WTC11 (cell line): ENCODE data around the gene DLX6.

Source experiments
- CREM ChIP-seq: sonication (generic); formaldehyde crosslinking; IDR thresholded peaks from 2 replicates; pipeline ENCODE4 v1.8.1; 2022; ENCODE audit warnings: mild to moderate bottlenecking, missing genetic modification reagents, moderate library complexity
- ETV6 ChIP-seq: sonication (generic); formaldehyde crosslinking; IDR thresholded peaks from 2 replicates; pipeline ENCODE4 v1.8.1; 2022; ENCODE audit warnings: mild to moderate bottlenecking, missing genetic modification reagents
- FOXK1 ChIP-seq: sonication (generic); formaldehyde crosslinking; IDR thresholded peaks from 2 replicates; pipeline ENCODE4 v1.8.0; 2022; ENCODE audit warnings: mild to moderate bottlenecking, moderate library complexity, missing genetic modification reagents
- NFYB ChIP-seq: sonication (generic); formaldehyde crosslinking; conservative IDR thresholded peaks from 2 replicates; pipeline ENCODE4 v1.8.0; 2022; ENCODE audit warnings: low read depth, missing genetic modification reagents
- TCF7 ChIP-seq: sonication (generic); formaldehyde crosslinking; IDR thresholded peaks from 2 replicates; pipeline ENCODE4 v1.8.0; 2022; ENCODE audit warnings: mild to moderate bottlenecking, low read depth, missing genetic modification reagents, moderate library complexity
- TEAD4 ChIP-seq: sonication (generic); formaldehyde crosslinking; IDR thresholded peaks from 2 replicates; pipeline ENCODE4 v1.8.0; 2022; ENCODE audit warnings: mild to moderate bottlenecking, missing genetic modification reagents
- TF ChIP-seq, protein P1 (sequence below): fragments of 200-600 bp; IDR thresholded peaks from 2 replicates; pipeline ENCODE4 v1.8.0; 2022; ENCODE audit warnings: antibody characterized with exemption
- TF ChIP-seq, protein P2 (sequence below): sonication (generic); formaldehyde crosslinking; IDR thresholded peaks from 2 replicates; pipeline ENCODE4 v1.8.1; 2023; ENCODE audit warnings: mild to moderate bottlenecking, missing genetic modification reagents, borderline replicate concordance
- TF ChIP-seq, protein P3 (sequence below): fragments of 250-450 bp; sonication (Bioruptor Pico); IDR thresholded peaks from 2 replicates; pipeline ENCODE4 v1.9.0; 2021; ENCODE audit warnings: mild to moderate bottlenecking
- TF ChIP-seq, protein P4 (sequence below): sonication (generic); formaldehyde crosslinking; IDR thresholded peaks from 2 replicates; pipeline ENCODE4 v1.8.1; 2022; ENCODE audit warnings: low read depth, mild to moderate bottlenecking, moderate library complexity, missing genetic modification reagents, borderline replicate concordance
- TF ChIP-seq, protein P5 (sequence below): sonication (generic); formaldehyde crosslinking; IDR thresholded peaks from 2 replicates; pipeline ENCODE4 v1.8.0; 2022; ENCODE audit warnings: mild to moderate bottlenecking, missing genetic modification reagents

DNA sequence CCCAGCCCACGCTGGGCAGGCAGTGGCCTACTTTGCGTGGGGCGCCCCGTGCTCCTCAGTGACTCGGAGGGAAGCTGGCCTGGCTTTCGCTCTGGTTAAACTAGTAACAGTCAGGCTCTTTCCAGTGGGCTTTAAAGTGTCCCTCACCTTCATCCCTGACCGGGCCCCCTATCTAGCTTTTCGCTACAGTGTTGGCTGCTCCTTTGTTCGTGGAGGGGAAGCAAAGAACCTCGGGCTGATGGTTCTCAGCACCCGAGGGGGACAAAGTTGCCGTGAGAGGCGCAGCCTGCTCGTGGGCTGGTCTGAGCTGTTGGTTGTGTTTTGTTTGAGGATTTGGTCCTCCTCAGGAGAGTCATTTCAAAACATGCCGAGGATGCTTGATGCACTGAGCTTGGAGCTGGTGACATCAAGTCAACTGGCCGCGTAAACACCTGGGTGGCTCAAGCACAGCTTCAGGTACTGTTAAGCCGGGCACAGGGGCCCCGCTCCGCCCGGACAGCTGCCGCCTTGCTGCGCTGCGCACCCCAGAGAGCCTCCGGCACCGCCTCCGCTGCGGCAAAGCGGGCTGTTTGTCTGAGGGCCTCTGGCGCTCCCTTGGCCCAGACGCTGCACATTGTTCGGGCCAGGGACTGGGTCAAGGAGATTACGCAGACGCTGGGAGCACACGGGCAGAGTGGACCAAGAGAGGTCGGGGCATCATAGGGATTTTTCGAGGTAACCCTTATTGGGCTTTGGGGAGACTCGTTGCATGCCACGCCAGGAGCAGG, 1.6 kb downstream of the DLX6 start:
- TF ChIP-seq, protein P1, sequence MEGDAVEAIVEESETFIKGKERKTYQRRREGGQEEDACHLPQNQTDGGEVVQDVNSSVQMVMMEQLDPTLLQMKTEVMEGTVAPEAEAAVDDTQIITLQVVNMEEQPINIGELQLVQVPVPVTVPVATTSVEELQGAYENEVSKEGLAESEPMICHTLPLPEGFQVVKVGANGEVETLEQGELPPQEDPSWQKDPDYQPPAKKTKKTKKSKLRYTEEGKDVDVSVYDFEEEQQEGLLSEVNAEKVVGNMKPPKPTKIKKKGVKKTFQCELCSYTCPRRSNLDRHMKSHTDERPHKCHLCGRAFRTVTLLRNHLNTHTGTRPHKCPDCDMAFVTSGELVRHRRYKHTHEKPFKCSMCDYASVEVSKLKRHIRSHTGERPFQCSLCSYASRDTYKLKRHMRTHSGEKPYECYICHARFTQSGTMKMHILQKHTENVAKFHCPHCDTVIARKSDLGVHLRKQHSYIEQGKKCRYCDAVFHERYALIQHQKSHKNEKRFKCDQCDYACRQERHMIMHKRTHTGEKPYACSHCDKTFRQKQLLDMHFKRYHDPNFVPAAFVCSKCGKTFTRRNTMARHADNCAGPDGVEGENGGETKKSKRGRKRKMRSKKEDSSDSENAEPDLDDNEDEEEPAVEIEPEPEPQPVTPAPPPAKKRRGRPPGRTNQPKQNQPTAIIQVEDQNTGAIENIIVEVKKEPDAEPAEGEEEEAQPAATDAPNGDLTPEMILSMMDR, result no peak
- TF ChIP-seq, protein P2, sequence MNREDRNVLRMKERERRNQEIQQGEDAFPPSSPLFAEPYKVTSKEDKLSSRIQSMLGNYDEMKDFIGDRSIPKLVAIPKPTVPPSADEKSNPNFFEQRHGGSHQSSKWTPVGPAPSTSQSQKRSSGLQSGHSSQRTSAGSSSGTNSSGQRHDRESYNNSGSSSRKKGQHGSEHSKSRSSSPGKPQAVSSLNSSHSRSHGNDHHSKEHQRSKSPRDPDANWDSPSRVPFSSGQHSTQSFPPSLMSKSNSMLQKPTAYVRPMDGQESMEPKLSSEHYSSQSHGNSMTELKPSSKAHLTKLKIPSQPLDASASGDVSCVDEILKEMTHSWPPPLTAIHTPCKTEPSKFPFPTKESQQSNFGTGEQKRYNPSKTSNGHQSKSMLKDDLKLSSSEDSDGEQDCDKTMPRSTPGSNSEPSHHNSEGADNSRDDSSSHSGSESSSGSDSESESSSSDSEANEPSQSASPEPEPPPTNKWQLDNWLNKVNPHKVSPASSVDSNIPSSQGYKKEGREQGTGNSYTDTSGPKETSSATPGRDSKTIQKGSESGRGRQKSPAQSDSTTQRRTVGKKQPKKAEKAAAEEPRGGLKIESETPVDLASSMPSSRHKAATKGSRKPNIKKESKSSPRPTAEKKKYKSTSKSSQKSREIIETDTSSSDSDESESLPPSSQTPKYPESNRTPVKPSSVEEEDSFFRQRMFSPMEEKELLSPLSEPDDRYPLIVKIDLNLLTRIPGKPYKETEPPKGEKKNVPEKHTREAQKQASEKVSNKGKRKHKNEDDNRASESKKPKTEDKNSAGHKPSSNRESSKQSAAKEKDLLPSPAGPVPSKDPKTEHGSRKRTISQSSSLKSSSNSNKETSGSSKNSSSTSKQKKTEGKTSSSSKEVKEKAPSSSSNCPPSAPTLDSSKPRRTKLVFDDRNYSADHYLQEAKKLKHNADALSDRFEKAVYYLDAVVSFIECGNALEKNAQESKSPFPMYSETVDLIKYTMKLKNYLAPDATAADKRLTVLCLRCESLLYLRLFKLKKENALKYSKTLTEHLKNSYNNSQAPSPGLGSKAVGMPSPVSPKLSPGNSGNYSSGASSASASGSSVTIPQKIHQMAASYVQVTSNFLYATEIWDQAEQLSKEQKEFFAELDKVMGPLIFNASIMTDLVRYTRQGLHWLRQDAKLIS, result no peak
- no peak for TF ChIP-seq FOXK1
- TF ChIP-seq CREM, result no peak
- TF ChIP-seq, protein P3, sequence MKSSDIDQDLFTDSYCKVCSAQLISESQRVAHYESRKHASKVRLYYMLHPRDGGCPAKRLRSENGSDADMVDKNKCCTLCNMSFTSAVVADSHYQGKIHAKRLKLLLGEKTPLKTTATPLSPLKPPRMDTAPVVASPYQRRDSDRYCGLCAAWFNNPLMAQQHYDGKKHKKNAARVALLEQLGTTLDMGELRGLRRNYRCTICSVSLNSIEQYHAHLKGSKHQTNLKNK (CRISPR knock-in tag), result no peak
- TF ChIP-seq TCF7 (CRISPR knock-in tag), result no peak
- no peak for TF ChIP-seq NFYB
- TF ChIP-seq, protein P4, sequence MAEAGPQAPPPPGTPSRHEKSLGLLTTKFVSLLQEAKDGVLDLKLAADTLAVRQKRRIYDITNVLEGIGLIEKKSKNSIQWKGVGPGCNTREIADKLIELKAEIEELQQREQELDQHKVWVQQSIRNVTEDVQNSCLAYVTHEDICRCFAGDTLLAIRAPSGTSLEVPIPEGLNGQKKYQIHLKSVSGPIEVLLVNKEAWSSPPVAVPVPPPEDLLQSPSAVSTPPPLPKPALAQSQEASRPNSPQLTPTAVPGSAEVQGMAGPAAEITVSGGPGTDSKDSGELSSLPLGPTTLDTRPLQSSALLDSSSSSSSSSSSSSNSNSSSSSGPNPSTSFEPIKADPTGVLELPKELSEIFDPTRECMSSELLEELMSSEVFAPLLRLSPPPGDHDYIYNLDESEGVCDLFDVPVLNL (CRISPR knock-in tag), result no peak
- TF ChIP-seq TEAD4 (CRISPR knock-in tag), result no peak
- TF ChIP-seq, protein P5, sequence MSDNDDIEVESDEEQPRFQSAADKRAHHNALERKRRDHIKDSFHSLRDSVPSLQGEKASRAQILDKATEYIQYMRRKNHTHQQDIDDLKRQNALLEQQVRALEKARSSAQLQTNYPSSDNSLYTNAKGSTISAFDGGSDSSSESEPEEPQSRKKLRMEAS (CRISPR knock-in tag), result 0 out of 2 replicates have a peak, but pooled peaks have one; percentile 1
- TF ChIP-seq ETV6 (CRISPR knock-in tag), result no peak
